Suppressor macrophage (primary cell): Measurements from ENCODE around the gene TMEM245.

ENCODE experiments used
- DNase-seq, 4 experiments: peaks; one replicate each; pipeline ENCODE4 v3.0.0-alpha.2; 2020 to 2022

The TMEM245 gene

GRCh38 chr9:109101202-109101595 is 18.5 kb downstream of the TMEM245 start:
- no peak for DNase-seq

GRCh38 chr9:109100543-109101201 is 19.1 kb downstream of the TMEM245 start:
- DNase-seq: no peak

GRCh38 chr9:109098960-109099308 is 20.8 kb downstream of the TMEM245 start:
- no peak for DNase-seq

GRCh38 chr9:109098171-109098959 is 21.4 kb downstream of the TMEM245 start:
- no peak for DNase-seq

- DNase-seq: no peak
Observed at GRCh38 chr9:109097146-109097545, 22.6 kb downstream of the TMEM245 start.

- no peak for DNase-seq
Observed at GRCh38 chr9:109095321-109095720, 24.4 kb downstream of the TMEM245 start.

- DNase-seq: no peak
Observed at GRCh38 chr9:109094268-109094667, 25.5 kb downstream of the TMEM245 start.

- no peak for DNase-seq
Observed at GRCh38 chr9:109092587-109092986, 27.2 kb downstream of the TMEM245 start.

GRCh38 chr9:109092051-109092580 is 27.6 kb downstream of the TMEM245 start:
- DNase-seq: no peak

GRCh38 chr9:109088221-109088620 is 31.5 kb downstream of the TMEM245 start:
- no peak for DNase-seq

GRCh38 chr9:109087795-109088194 is 32.0 kb downstream of the TMEM245 start:
- DNase-seq: no peak

- peak; percentile 41 to 77 (median 68) for DNase-seq
Observed at GRCh38 chr9:109086221-109086620, 33.5 kb downstream of the TMEM245 start.

GRCh38 chr9:109085510-109085909 is 34.2 kb downstream of the TMEM245 start:
- DNase-seq: no peak

GRCh38 chr9:109083813-109084405 is 35.8 kb downstream of the TMEM245 start:
- no peak for DNase-seq

GRCh38 chr9:109083141-109083540 is 36.6 kb downstream of the TMEM245 start:
- no peak for DNase-seq

- DNase-seq: no peak
Observed at GRCh38 chr9:109082091-109082620, 37.6 kb downstream of the TMEM245 start.

GRCh38 chr9:109074236-109074889 is 45.4 kb downstream of the TMEM245 start:
- no peak for DNase-seq

GRCh38 chr9:109072821-109073435 is 46.8 kb downstream of the TMEM245 start:
- DNase-seq: no peak

- DNase-seq: no peak
Observed at GRCh38 chr9:109072133-109072692, 47.5 kb downstream of the TMEM245 start.

- DNase-seq: no peak
Observed at GRCh38 chr9:109068764-109069163, 51.0 kb downstream of the TMEM245 start.

- DNase-seq: no peak
Observed at GRCh38 chr9:109064963-109065702, 54.6 kb downstream of the TMEM245 start.
